IMR-90 (cell line): ENCODE data around the gene ZNF782. TPM values are rescaled to one million over a fixed set of nuclear protein-coding genes. Genes with fewer than 3 reads are reported as not detected.

ENCODE experiments used
- ATAC-seq: fragments of 200-7000 bp; cut with Tn5 transposase; 2 replicates; pipeline ENCODE4 v1.9.1; 2020; ENCODE audit warnings: low read depth, mild to moderate bottlenecking, moderate library complexity
- BruUV-seq: library from RNA; stranded (reverse); fragments of 400-500 nt; replicated peaks from 2 replicates; lab custom pipeline; 2021; lab: Mats Ljungman, UMichigan
- CTCF ChIA-PET: fragments of 300-600 bp; formaldehyde crosslinking; extraction: SDS; loops from one replicate; lab custom pipeline; 2021; ENCODE audit warnings: antibody characterized with exemption; lab: Yijun Ruan, JAX
- POLR2A ChIA-PET: fragments of 300-600 bp; sonication (Branson Sonifier 250); formaldehyde crosslinking; loops from one replicate; lab custom pipeline; 2022; ENCODE audit warnings: antibody characterized with exemption; ENCODE audit not compliant: unreplicated experiment; lab: Charles Lee
- DNase-seq: peaks from one replicate; pipeline ENCODE4 v3.0.0; 2013
- H2AFZ ChIP-seq: replicated peaks from 2 replicates; pipeline ENCODE3; 2013; ENCODE audit warnings: low read length, mild to moderate bottlenecking; ENCODE audit not compliant: poor library complexity
- H2AK5ac ChIP-seq: 2 replicates; pipeline ENCODE4 v1.6.1; 2013; ENCODE audit warnings: low read depth, low read length, inconsistent platforms
- H2AK9ac ChIP-seq: replicated peaks from 2 replicates; pipeline ENCODE3; 2013; ENCODE audit warnings: mild to moderate bottlenecking, low read depth, low read length, moderate library complexity; ENCODE audit not compliant: poor library complexity
- H2BK120ac ChIP-seq: 2 replicates; pipeline ENCODE4 v1.6.1; 2013; ENCODE audit warnings: low read depth, low read length, inconsistent platforms
- H2BK15ac ChIP-seq: 3 replicates; pipeline ENCODE4 v1.6.1; 2013; ENCODE audit warnings: low read depth, low read length, inconsistent platforms
- H2BK20ac ChIP-seq: 2 replicates; pipeline ENCODE4 v1.6.1; 2013; ENCODE audit warnings: low read depth, mild to moderate bottlenecking, inconsistent platforms, low read length, moderate library complexity
- H2BK5ac ChIP-seq: 2 replicates; pipeline ENCODE4 v1.6.1; 2013; ENCODE audit warnings: mild to moderate bottlenecking, low read depth, low read length, inconsistent platforms; ENCODE audit not compliant: poor library complexity, severe bottlenecking
- H3K14ac ChIP-seq: replicated peaks from 2 replicates; pipeline ENCODE4 v1.6.1; 2013; ENCODE audit warnings: low read depth, low read length, inconsistent platforms
- H3K18ac ChIP-seq: 2 replicates; pipeline ENCODE4 v1.6.1; 2013; ENCODE audit warnings: low read depth, low read length, control low read depth
- H3K23ac ChIP-seq: 2 replicates; pipeline ENCODE4 v1.6.1; 2013; ENCODE audit warnings: low read depth, low read length, inconsistent platforms
- H3K27ac ChIP-seq: 2 replicates; pipeline ENCODE4 v1.5.1; 2013; ENCODE audit warnings: mild to moderate bottlenecking, control low read depth, low read length; ENCODE audit not compliant: insufficient read depth
- H3K27me3 ChIP-seq: 2 replicates; pipeline ENCODE4 v1.6.1; 2013; ENCODE audit warnings: low read length; ENCODE audit not compliant: control insufficient read depth, insufficient read depth
- H3K36me3 ChIP-seq: 2 replicates; pipeline ENCODE4 v1.6.1; 2013; ENCODE audit warnings: low read length, mixed read lengths; ENCODE audit not compliant: control insufficient read depth, insufficient read depth
- H3K4ac ChIP-seq: 2 replicates; pipeline ENCODE4 v1.6.1; 2013; ENCODE audit warnings: low read depth, low read length, inconsistent platforms
- H3K4me1 ChIP-seq: 2 replicates; pipeline ENCODE4 v1.6.1; 2013; ENCODE audit warnings: low read length, mixed read lengths; ENCODE audit not compliant: control insufficient read depth, insufficient read depth
- H3K4me2 ChIP-seq: 2 replicates; pipeline ENCODE4 v1.6.1; 2013; ENCODE audit warnings: low read depth, mild to moderate bottlenecking, control low read depth, low read length, moderate library complexity
- H3K4me3 ChIP-seq: 2 replicates; pipeline ENCODE4 v1.5.1; 2013; ENCODE audit warnings: low read depth, mild to moderate bottlenecking, control low read depth, low read length, moderate library complexity; ENCODE audit not compliant: insufficient read depth
- H3K56ac ChIP-seq: 2 replicates; pipeline ENCODE4 v1.6.1; 2013; ENCODE audit warnings: low read length, inconsistent platforms; ENCODE audit not compliant: insufficient read depth; ENCODE audit errors: extremely low read depth
- H3K79me1 ChIP-seq, 2 experiments: 2 replicates each; pipeline ENCODE4 v1.6.1; 2013; ENCODE audit warnings: low read length in 2 of 2, inconsistent platforms in 1 of 2, low read depth in 1 of 2
- H3K9ac ChIP-seq: 2 replicates; pipeline ENCODE4 v1.6.1; 2013; ENCODE audit warnings: low read depth, low read length, control low read depth
- H3K9me1 ChIP-seq: 2 replicates; pipeline ENCODE4 v1.6.1; 2013; ENCODE audit warnings: low read length, inconsistent platforms; ENCODE audit not compliant: insufficient read depth
- H3K9me3 ChIP-seq: 2 replicates; pipeline ENCODE4 v1.6.1; 2013; ENCODE audit warnings: low read length; ENCODE audit not compliant: control insufficient read depth, insufficient read depth
- H4K20me1 ChIP-seq: 2 replicates; pipeline ENCODE4 v1.6.1; 2013; ENCODE audit warnings: low read length, inconsistent platforms; ENCODE audit not compliant: insufficient read depth
- H4K5ac ChIP-seq: 2 replicates; pipeline ENCODE4 v1.6.1; 2013; ENCODE audit warnings: mild to moderate bottlenecking, low read depth, low read length, control low read depth
- H4K8ac ChIP-seq, 2 experiments: 2 replicates each; pipeline ENCODE4 v1.6.1; 2013; ENCODE audit warnings: low read depth in 2 of 2, low read length in 2 of 2, control low read depth in 1 of 2, inconsistent platforms in 1 of 2
- H4K91ac ChIP-seq: 2 replicates; pipeline ENCODE4 v1.6.1; 2013; ENCODE audit warnings: low read depth, low read length, inconsistent platforms; ENCODE audit not compliant: insufficient read depth
- BHLHE40 ChIP-seq: fragments of 150-350 bp; IDR thresholded peaks from 2 replicates; pipeline ENCODE4 v1.6.1; 2016; ENCODE audit warnings: mild to moderate bottlenecking, low read depth, low read length
- CEBPB ChIP-seq: IDR thresholded peaks from 2 replicates; pipeline ENCODE4 v1.6.1; 2012; ENCODE audit warnings: low read depth, low read length, improper control_type of control experiment
- CTCF ChIP-seq: conservative IDR thresholded peaks from 2 replicates; pipeline ENCODE4 v1.5.1; 2012; ENCODE audit warnings: mild to moderate bottlenecking, low read depth, low read length, improper control_type of control experiment
- MXI1 ChIP-seq: IDR thresholded peaks from 2 replicates; pipeline ENCODE4 v1.6.1; 2012; ENCODE audit warnings: low read depth, mild to moderate bottlenecking, low read length, moderate library complexity, borderline replicate concordance
- RCOR1 ChIP-seq: IDR thresholded peaks from 2 replicates; pipeline ENCODE4 v1.6.1; 2012; ENCODE audit warnings: mild to moderate bottlenecking, low read length, improper control_type of control experiment; ENCODE audit not compliant: insufficient replicate concordance
- WGBS, 2 experiments: methylation state at CpG; one replicate each; pipeline versions ENCODE4 v1.1.5 to v1.1.7; 2013; ENCODE audit warnings: missing lambda C conversion rate in 2 of 2; ENCODE audit not compliant: insufficient read length in 1 of 2; ENCODE audit errors: extremely low coverage in 2 of 2; 5-methylcytosine and 5-hydroxymethylcytosine counted together
- dilution Hi-C: fragments of 300-500 bp; cut with HindIII; formaldehyde crosslinking; loops from one replicate; pipeline ENCODE4 v1.14.3; 2018; ENCODE audit warnings: low sequenced_read_pairs; ENCODE audit not compliant: unreplicated experiment
- in situ Hi-C: fragments of 300-500 bp; cut with MboI; formaldehyde crosslinking; loops from 3 replicates; pipeline ENCODE4 v1.14.3; 2019; ENCODE audit warnings: low sequenced_read_pairs, inconsistent platforms, mixed read lengths
- intact Hi-C: fragments of 100-400 bp; cut with micrococcal nuclease; formaldehyde crosslinking; loops from 2 replicates; pipeline ENCODE4 v1.10.0; 2022
- polyA plus RNA-seq, 3 experiments: library from polyadenylated mRNA; depleted of rRNA; stranded (reverse); fragments of >200 nt; gene quantifications; 2 replicates each; pipeline ENCODE4 v1.2.3, GENCODE V29; 2012; ENCODE audit warnings: low replicate concordance in 1 of 3
- total RNA-seq: library from RNA; depleted of rRNA; stranded (reverse); fragments of >200 nt; gene quantifications from 2 replicates; pipeline ENCODE4 v1.2.3, GENCODE V29; 2012
- TF ChIP-seq, protein P1 (sequence below): fragments of 150-350 bp; IDR thresholded peaks from 2 replicates; pipeline ENCODE4 v1.6.1; 2017; ENCODE audit warnings: mild to moderate bottlenecking, antibody characterized with exemption, low read length, low read depth

Gene ZNF782
- total and polyA plus RNA-seq, 2 of the 4 experiments (the other 2 are of a cell fraction): 0.86 to 4.3 TPM

DNA sequence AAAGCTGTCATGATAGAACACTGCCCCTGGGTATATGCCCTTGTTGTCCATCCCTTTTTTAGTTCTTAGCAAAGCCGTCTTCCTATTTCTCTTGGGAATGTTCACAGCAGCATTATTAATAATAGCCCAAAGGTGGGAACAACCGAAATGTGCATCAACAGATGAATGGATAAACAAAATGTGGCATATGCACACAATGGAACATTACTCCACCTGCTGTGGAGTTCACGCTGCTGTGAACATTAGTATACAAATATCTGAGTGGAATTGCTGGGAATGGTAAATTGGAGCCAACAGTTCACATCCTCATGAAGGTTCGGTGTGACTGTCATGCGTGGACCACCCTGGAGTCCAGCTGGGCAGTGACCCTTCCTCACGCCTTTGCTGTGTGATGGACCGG lies 37.8 kb upstream of the ZNF782 start:
- no peaks in the 10 kb centered on the region; a peak in 1 of 4 replicates for H3K79me1 ChIP-seq
- H2BK15ac ChIP-seq: no peak overlapping the region
- H2BK5ac ChIP-seq: no peak overlapping the region
- WGBS, 2 experiments: 100% methylated on average over 1 of the region's 7 CpGs; no CpG with 5 or more reads in 1 of the 2 experiments
- ATAC-seq: no peak
- H3K23ac ChIP-seq: no peak overlapping the region
- no peak overlapping the region for H3K27ac ChIP-seq
- no peaks in the 10 kb centered on the region for H4K20me1 ChIP-seq
- no peaks in the 10 kb centered on the region for H3K27me3 ChIP-seq
- H2BK120ac ChIP-seq: no peak overlapping the region
- CTCF ChIA-PET: no interaction called here
- no TSS peak for BruUV-seq
- no peak overlapping the region for H4K5ac ChIP-seq
- intact Hi-C loops: no loop called here
- peaks cover 6% of the 10 kb centered on the region; the same call in 1 of the 2 replicates for H3K9me1 ChIP-seq
- no peak overlapping the region for H3K14ac ChIP-seq
- H2AK9ac ChIP-seq: no peak overlapping the region
- no peak overlapping the region for H4K91ac ChIP-seq
- H3K9ac ChIP-seq: no peak overlapping the region
- no peak for DNase-seq
- H3K9me3 ChIP-seq: no peaks in the 10 kb centered on the region
- no peak overlapping the region for H2AFZ ChIP-seq
- H3K4ac ChIP-seq: no peak overlapping the region
- in situ Hi-C loops: no loop called here
- no peak overlapping the region for H3K56ac ChIP-seq
- POLR2A ChIA-PET: no interaction called here
- no peak overlapping the region for H4K8ac ChIP-seq
- H3K36me3 ChIP-seq: peaks cover 13% of the 10 kb centered on the region
- dilution Hi-C loops: no loop called here
- no peak overlapping the region for H3K18ac ChIP-seq
- TF ChIP-seq, protein P1, sequence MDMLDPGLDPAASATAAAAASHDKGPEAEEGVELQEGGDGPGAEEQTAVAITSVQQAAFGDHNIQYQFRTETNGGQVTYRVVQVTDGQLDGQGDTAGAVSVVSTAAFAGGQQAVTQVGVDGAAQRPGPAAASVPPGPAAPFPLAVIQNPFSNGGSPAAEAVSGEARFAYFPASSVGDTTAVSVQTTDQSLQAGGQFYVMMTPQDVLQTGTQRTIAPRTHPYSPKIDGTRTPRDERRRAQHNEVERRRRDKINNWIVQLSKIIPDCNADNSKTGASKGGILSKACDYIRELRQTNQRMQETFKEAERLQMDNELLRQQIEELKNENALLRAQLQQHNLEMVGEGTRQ: no peak
- TF ChIP-seq CTCF (no peak), CEBPB (no peak), MXI1 (no peak), BHLHE40 (no peak), RCOR1 (no peak)
- no peak overlapping the region for H2AK5ac ChIP-seq
- no peaks in the 10 kb centered on the region for H3K4me1 ChIP-seq
- no peak overlapping the region for H3K4me3 ChIP-seq
- H3K4me2 ChIP-seq: no peak overlapping the region
- H2BK20ac ChIP-seq: no peak overlapping the region
